Kidney (tissue), 14 donors: ENCODE measurements around the gene ELMOD3. TPM values are rescaled to one million over a fixed set of nuclear protein-coding genes. Genes with fewer than 3 reads are reported as not detected.

Experiments used
- DNase-seq, 5 donors: peaks; one replicate each; pipeline ENCODE4 v3.0.0-alpha.2; 2013 to 2020
- FAIRE-seq: peaks from 2 replicates; lab custom pipeline; 2012; peaks lifted over from hg19 to GRCh38; lab: Jason Lieb, UNC
- H3K27ac ChIP-seq, 2 donors: one replicate each; pipeline ENCODE4 v1.7.0; 2013; ENCODE audit warnings: low read depth in 2 of 2, low read length in 2 of 2, inconsistent platforms in 1 of 2
- H3K27me3 ChIP-seq: one replicate; pipeline ENCODE4 v1.7.1; 2013; ENCODE audit warnings: low read length, inconsistent platforms; ENCODE audit not compliant: control insufficient read depth, insufficient read depth
- H3K36me3 ChIP-seq, 3 donors: one replicate each; pipeline versions ENCODE4 v1.7.0 to v1.7.1; 2013; ENCODE audit warnings: low read length in 3 of 3, control low read depth in 1 of 3, inconsistent platforms in 1 of 3; ENCODE audit not compliant: insufficient read depth in 3 of 3, control insufficient read depth in 2 of 3
- H3K4me1 ChIP-seq, 3 donors: one replicate each; pipeline versions ENCODE4 v1.7.0 to v1.7.1; 2013; ENCODE audit warnings: low read length in 3 of 3, inconsistent platforms in 1 of 3, low read depth in 1 of 3; ENCODE audit not compliant: control insufficient read depth in 2 of 3, insufficient read depth in 2 of 3
- H3K4me3 ChIP-seq, 3 donors: one replicate each; pipeline versions ENCODE4 v1.7.0 to v1.8.1; 2013; ENCODE audit warnings: low read length in 3 of 3, control low read depth in 1 of 3, inconsistent platforms in 1 of 3
- H3K9ac ChIP-seq, 3 donors: one replicate each; pipeline versions ENCODE4 v1.7.0 to v1.7.1; 2013; ENCODE audit warnings: low read length in 3 of 3, control low read depth in 1 of 3, inconsistent platforms in 1 of 3
- H3K9me3 ChIP-seq, 3 donors: one replicate each; pipeline versions ENCODE4 v1.7.0 to v1.7.1; 2013; ENCODE audit warnings: low read length in 3 of 3, control low read depth in 1 of 3, inconsistent platforms in 1 of 3; ENCODE audit not compliant: control insufficient read depth in 2 of 3, insufficient read depth in 1 of 3
- intact Hi-C: fragments of 100-400 bp; cut with DNase I; formaldehyde crosslinking; loops from one replicate; pipeline ENCODE4 v1.11.1; 2022
- polyA plus RNA-seq: library from polyadenylated mRNA; stranded (reverse); fragments of 350-450 nt; fragmentation: Illumina TruSeq; extraction: RNeasy Lipid Tissue Mini Kit (QIAGEN cat#74804); gene quantifications from one replicate; pipeline ENCODE4 v1.2.3, GENCODE V29; 2014; ENCODE audit warnings: low read depth, low replicate concordance; ENCODE audit not compliant: insufficient read depth
- total RNA-seq: library from RNA; stranded (reverse); fragmentation: NEBNext Ultra II Directional; extraction: Animal tissue kit (Norgen Biotek cat#: 25700); gene quantifications from one replicate; pipeline ENCODE4 v1.2.1, GENCODE V29; 2021
- TF ChIP-seq, protein P1 (sequence below): IDR thresholded peaks from 3 replicates; pipeline ENCODE4 v1.5.1; 2012; ENCODE audit warnings: mild to moderate bottlenecking, moderate library complexity, borderline replicate concordance; ENCODE audit not compliant: insufficient read depth; ENCODE audit errors: extremely low read depth
- donor health status: control.
- donor health status: control.
- donor health status: control.
- donor health status: control.
- donor health status: control.
- donor health status: DM: yes; HTN: yes; CAD: no.
- donor health status: Normal renal cell carcinoma (clear cell type).

Gene ELMOD3
- total and polyA plus RNA-seq, 2 donors from 2014 or later, result 15.3 to 17.0 TPM

DNA sequence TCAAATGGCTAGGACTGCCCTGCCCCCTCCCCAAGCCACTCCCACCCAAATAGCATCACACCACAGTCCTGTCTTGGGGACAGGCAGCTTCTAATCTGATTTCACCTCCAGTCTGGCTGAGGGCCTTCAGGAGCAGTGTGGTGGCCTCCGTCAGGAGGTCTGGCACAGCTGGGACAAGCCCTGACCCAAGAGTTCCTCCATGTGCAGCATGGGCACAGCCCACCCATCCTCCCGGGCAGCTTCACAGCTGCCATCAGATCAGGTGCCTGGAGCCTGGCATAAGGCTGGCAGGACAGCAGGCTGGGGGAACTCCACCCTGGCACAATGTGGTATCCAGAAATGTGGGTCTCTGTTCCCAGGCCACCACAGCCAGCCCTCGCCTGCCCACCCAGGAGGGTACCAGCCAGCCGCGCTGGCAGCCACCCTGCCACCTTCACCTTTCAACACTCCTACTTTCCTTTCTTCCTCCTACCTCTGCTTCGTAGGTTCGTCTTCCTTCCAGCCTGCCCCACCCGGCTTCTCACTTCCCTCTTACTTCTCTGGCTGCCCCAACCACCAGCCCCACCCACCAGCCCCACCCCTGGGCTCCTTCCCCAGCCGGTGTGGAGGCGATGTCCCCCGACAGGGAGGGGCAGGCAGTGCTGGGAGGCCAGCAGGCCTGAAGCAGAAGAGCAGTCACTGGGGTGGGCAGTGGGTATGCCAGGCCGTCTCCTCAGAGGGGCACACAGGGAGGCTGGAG lies 55.4 kb downstream of the ELMOD3 start, which contains the start of gene CAPG:
CAPG (minus strand) TSS at position 522 of the 739 bp plus-strand sequence. CDS start 8,221 bp downstream, outside the sequence.
- H3K9me3 ChIP-seq, result no peaks in the 10 kb centered on the region
- H3K36me3 ChIP-seq, result no peaks in the 10 kb centered on the region
- peak within 1 kb of the TSS; percentile 55 to 79 for H3K27ac ChIP-seq
- intact Hi-C loops, result no loop called here
- DNase-seq (peak in 1 of 5 donors; percentile 93), FAIRE-seq (no peak)
- H3K27me3 ChIP-seq, result no peaks in the 10 kb centered on the region
- peak within 1 kb of the TSS in 1 of 3 donors; percentile 39 for H3K9ac ChIP-seq
- TF ChIP-seq, protein P1, sequence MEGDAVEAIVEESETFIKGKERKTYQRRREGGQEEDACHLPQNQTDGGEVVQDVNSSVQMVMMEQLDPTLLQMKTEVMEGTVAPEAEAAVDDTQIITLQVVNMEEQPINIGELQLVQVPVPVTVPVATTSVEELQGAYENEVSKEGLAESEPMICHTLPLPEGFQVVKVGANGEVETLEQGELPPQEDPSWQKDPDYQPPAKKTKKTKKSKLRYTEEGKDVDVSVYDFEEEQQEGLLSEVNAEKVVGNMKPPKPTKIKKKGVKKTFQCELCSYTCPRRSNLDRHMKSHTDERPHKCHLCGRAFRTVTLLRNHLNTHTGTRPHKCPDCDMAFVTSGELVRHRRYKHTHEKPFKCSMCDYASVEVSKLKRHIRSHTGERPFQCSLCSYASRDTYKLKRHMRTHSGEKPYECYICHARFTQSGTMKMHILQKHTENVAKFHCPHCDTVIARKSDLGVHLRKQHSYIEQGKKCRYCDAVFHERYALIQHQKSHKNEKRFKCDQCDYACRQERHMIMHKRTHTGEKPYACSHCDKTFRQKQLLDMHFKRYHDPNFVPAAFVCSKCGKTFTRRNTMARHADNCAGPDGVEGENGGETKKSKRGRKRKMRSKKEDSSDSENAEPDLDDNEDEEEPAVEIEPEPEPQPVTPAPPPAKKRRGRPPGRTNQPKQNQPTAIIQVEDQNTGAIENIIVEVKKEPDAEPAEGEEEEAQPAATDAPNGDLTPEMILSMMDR, result no peak
- H3K4me3 ChIP-seq, result peak within 1 kb of the TSS in 1 of 3 donors; percentile 13
- peaks cover 0 to 29% (median 24%) of the 10 kb centered on the region in 3 donors for H3K4me1 ChIP-seq

DNA sequence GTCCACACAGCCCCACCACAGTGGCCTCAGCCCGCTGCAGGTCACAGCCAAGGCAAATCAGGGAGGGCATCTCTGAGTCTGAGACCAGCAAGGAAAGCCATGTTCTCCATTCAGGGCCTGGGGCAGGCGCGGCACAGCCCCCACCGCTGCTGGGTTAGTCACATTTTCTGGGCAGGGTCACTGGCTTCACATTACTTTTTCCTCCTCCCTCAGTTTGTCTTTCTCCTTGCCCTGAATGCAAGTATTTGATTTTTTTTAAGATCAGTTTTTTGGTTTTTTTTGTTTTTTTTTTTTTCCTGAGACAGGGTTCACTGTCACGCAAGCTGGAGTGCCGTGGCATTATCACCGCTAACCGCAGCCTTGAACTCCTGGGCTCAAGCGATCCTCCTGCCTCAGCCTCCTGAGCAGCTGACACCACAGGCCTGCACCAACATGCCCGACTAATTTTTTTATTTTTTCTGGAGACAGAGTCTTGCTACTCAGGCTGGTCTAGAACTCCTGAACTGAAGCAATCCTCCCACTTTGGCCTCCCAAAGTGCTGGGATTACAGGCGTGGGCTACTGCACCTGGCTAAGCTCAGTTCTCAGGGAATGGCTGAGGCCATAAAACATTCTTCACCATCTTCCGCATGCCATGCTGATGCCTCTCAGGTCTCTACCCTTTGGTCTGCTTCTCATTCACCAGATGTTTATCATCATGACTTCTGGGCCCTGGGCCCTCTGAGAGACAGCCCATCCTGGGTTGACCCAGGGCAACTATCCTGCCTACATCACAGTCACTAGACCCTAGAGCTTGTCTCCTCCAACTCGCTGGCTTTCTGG lies 56.2 kb downstream of the ELMOD3 start:
- Histone ChIP-seq H3K9ac (no peak overlapping the region), H3K27me3 (no peaks in the 10 kb centered on the region), H3K4me1 (peaks cover 0 to 27% (median 18%) of the 10 kb centered on the region in 3 donors), H3K36me3 (no peaks in the 10 kb centered on the region), H3K27ac (peak overlapping the region; percentile 25 to 79), H3K4me3 (no peak overlapping the region), H3K9me3 (no peaks in the 10 kb centered on the region)
- TF ChIP-seq, protein P1, result no peak
- DNase-seq, result peak in 1 of 5 donors; percentile 38
- FAIRE-seq, result no peak
- intact Hi-C loops, result no loop called here

DNA sequence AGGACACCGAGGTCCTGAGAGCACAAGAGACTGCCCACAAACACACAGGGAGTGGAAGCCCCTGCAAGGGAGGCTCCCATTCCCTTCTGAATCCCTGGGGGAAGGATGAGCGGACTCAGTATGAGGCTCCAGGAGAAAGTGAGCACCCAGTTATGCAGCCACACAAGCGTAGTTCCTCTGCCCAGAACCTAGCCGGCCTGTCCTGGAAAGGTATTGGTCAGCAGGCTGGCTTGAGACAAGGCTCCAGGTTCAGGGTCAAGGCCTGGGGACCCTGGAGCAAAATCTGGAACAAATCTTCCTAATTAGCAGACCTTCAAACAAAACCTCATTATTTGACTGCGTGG lies 56.8 kb downstream of the ELMOD3 start:
- Histone ChIP-seq H3K4me3 (no peak overlapping the region), H3K27ac (no peak overlapping the region), H3K9me3 (no peaks in the 10 kb centered on the region), H3K27me3 (no peaks in the 10 kb centered on the region), H3K4me1 (peaks cover 0 to 24% (median 13%) of the 10 kb centered on the region in 3 donors), H3K9ac (no peak overlapping the region), H3K36me3 (no peaks in the 10 kb centered on the region)
- DNase-seq (no peak), FAIRE-seq (no peak)
- intact Hi-C loops, result no loop called here
- TF ChIP-seq, protein P1, result no peak
